ENCODE data around the gene PLEKHM1. TPM values are rescaled to one million over a fixed set of nuclear protein-coding genes. Genes with fewer than 3 reads are reported as not detected.

The PLEKHM1 gene
- total and polyA plus RNA-seq, 2 of the 13 experiments (the other 11 are each of a cell fraction or from before 2014, with no cell fraction given) = 7.6 to 13.5 TPM

DNA sequence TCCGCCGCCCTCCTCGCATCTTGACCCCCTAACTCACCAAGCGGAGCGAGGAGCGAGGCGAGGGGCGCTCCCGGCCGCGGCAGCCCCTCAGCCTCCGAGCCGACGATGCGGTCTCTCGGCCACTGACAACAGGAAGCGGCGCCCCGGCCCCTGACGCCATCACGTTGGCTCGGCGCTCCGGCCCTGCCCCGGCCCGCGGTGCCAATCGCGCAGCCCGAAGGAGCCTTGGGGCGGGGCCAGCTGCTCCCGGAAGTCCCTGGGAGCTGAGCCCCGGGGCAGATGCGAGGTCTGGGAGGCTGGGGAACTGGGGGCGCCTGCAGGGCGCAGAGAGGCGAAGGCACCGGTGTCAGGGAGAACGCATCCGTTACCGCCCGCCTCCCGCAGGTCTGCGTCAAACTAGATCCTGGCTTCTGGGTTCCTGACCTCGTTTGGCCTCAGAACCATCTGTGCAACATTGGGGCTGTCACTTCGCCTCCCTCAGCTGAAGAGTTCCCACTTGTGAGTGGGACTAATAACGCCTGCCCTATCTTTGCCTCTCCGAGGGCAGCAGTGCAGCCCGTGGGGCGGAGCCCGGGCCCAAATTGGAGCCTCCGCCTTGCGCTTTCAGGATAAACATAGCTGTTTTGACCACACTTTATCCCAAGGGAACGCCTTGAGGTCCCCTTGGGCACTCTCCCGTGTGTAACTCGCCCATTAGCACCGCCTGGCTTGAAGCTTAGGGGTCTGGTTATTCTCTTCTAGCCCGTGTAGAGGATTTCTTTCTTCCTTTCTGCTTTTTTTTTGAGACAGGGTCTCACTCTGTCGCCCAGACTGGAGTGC is at the start of gene PLEKHM1 (continued):
- TF ChIP-seq, protein P1, sequence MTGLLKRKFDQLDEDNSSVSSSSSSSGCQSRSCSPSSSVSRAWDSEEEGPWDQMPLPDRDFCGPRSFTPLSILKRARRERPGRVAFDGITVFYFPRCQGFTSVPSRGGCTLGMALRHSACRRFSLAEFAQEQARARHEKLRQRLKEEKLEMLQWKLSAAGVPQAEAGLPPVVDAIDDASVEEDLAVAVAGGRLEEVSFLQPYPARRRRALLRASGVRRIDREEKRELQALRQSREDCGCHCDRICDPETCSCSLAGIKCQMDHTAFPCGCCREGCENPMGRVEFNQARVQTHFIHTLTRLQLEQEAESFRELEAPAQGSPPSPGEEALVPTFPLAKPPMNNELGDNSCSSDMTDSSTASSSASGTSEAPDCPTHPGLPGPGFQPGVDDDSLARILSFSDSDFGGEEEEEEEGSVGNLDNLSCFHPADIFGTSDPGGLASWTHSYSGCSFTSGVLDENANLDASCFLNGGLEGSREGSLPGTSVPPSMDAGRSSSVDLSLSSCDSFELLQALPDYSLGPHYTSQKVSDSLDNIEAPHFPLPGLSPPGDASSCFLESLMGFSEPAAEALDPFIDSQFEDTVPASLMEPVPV (CRISPR knock-in tag; IDR thresholded peaks at IDR 0.05) = 0 out of 2 replicates have a peak, but pooled peaks have one; percentile 25
- peak; percentile 69 for TF ChIP-seq THAP11 (CRISPR knock-in tag; IDR thresholded peaks at IDR 0.05)
- peak; percentile 78 for TF ChIP-seq ZFY (CRISPR knock-in tag; IDR thresholded peaks at IDR 0.05)
- peak; percentile 81 for TF ChIP-seq HDAC1 (CRISPR knock-in tag; IDR thresholded peaks at IDR 0.05)
- peak; percentile 57 for TF ChIP-seq ZNF883 (CRISPR knock-in tag; IDR thresholded peaks at IDR 0.05; ENCODE audit: not compliant biosample characterization)
- peak; percentile 76 for TF ChIP-seq ZFX (CRISPR knock-in tag; IDR thresholded peaks at IDR 0.05; ENCODE audit: low read depth)
- peak; percentile 28; the same call in 1 of the 2 replicates for TF ChIP-seq HOXD1 (CRISPR knock-in tag; IDR thresholded peaks at IDR 0.05)
- TF ChIP-seq MTA1 (CRISPR knock-in tag; IDR thresholded peaks at IDR 0.05; ENCODE audit: borderline replicate concordance) = peak; percentile 36; the same call in 1 of the 2 replicates
- peak; percentile 16 for TF ChIP-seq RXRB (CRISPR knock-in tag; IDR thresholded peaks at IDR 0.05; ENCODE audit: borderline replicate concordance)
- TF ChIP-seq, protein P2, sequence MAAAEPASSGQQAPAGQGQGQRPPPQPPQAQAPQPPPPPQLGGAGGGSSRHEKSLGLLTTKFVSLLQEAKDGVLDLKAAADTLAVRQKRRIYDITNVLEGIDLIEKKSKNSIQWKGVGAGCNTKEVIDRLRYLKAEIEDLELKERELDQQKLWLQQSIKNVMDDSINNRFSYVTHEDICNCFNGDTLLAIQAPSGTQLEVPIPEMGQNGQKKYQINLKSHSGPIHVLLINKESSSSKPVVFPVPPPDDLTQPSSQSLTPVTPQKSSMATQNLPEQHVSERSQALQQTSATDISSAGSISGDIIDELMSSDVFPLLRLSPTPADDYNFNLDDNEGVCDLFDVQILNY (CRISPR knock-in tag; conservative IDR thresholded peaks at IDR 0.05) = peak; percentile 11; the same call in 1 of the 2 replicates
- peak; percentile 33; the same call in 1 of the 3 replicates for TF ChIP-seq MXI1 (IDR thresholded peaks at IDR 0.05; ENCODE audit: borderline replicate concordance, low read depth, low read length)
- peak; percentile 39 for TF ChIP-seq GABPA (IDR thresholded peaks at IDR 0.05; ENCODE audit: low read depth, low read length)
- 0 out of 2 replicates have a peak, but pooled peaks have one; percentile 20 for TF ChIP-seq GABPA (CRISPR knock-in tag; IDR thresholded peaks at IDR 0.05; ENCODE audit: low read depth)
- TF ChIP-seq, protein P3, sequence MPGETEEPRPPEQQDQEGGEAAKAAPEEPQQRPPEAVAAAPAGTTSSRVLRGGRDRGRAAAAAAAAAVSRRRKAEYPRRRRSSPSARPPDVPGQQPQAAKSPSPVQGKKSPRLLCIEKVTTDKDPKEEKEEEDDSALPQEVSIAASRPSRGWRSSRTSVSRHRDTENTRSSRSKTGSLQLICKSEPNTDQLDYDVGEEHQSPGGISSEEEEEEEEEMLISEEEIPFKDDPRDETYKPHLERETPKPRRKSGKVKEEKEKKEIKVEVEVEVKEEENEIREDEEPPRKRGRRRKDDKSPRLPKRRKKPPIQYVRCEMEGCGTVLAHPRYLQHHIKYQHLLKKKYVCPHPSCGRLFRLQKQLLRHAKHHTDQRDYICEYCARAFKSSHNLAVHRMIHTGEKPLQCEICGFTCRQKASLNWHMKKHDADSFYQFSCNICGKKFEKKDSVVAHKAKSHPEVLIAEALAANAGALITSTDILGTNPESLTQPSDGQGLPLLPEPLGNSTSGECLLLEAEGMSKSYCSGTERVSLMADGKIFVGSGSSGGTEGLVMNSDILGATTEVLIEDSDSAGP (CRISPR knock-in tag; IDR thresholded peaks at IDR 0.05; ENCODE audit: borderline replicate concordance) = peak; percentile 45; the same call in 1 of the 2 replicates
- TF ChIP-seq ZNF205 (CRISPR knock-in tag; IDR thresholded peaks at IDR 0.05) = 0 out of 2 replicates have a peak, but pooled peaks have one; percentile 19
- TF ChIP-seq SP2 (CRISPR knock-in tag; IDR thresholded peaks at IDR 0.05) = peak; percentile 70
- TF ChIP-seq, protein P4, sequence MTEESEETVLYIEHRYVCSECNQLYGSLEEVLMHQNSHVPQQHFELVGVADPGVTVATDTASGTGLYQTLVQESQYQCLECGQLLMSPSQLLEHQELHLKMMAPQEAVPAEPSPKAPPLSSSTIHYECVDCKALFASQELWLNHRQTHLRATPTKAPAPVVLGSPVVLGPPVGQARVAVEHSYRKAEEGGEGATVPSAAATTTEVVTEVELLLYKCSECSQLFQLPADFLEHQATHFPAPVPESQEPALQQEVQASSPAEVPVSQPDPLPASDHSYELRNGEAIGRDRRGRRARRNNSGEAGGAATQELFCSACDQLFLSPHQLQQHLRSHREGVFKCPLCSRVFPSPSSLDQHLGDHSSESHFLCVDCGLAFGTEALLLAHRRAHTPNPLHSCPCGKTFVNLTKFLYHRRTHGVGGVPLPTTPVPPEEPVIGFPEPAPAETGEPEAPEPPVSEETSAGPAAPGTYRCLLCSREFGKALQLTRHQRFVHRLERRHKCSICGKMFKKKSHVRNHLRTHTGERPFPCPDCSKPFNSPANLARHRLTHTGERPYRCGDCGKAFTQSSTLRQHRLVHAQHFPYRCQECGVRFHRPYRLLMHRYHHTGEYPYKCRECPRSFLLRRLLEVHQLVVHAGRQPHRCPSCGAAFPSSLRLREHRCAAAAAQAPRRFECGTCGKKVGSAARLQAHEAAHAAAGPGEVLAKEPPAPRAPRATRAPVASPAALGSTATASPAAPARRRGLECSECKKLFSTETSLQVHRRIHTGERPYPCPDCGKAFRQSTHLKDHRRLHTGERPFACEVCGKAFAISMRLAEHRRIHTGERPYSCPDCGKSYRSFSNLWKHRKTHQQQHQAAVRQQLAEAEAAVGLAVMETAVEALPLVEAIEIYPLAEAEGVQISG (CRISPR knock-in tag; IDR thresholded peaks at IDR 0.05) = peak; percentile 54
- 0 out of 2 replicates have a peak, but pooled peaks have one; percentile 31 for TF ChIP-seq MYC (CRISPR knock-in tag; IDR thresholded peaks at IDR 0.05; ENCODE audit: borderline replicate concordance)
- TF ChIP-seq MXD4 (CRISPR knock-in tag; IDR thresholded peaks at IDR 0.05) = peak; percentile 32; the same call in 1 of the 2 replicates
- peak; percentile 46; the same call in 1 of the 2 replicates for TF ChIP-seq NFKB2 (CRISPR knock-in tag; IDR thresholded peaks at IDR 0.05; ENCODE audit: borderline replicate concordance)
- TF ChIP-seq PHF20 (CRISPR knock-in tag; IDR thresholded peaks at IDR 0.05) = peak; percentile 76
